Adipose tissue (tissue), 3 donors: ENCODE measurements around the gene ART3. TPM values are rescaled to one million over a fixed set of nuclear protein-coding genes. Genes with fewer than 3 reads are reported as not detected.
A peak's percentile ranks its signal among the peaks of the same experiment; 100 is the strongest.

ENCODE experiments used
- H3K27ac ChIP-seq: one replicate; pipeline ENCODE4 v1.5.1; 2013; ENCODE audit warnings: low read depth, low read length
- whole genome bisulfite sequencing, 3 donors: extraction: QIAGEN DNeasy Blood & Tissue Kit; methylation state at CpG; one replicate each; pipeline ENCODE4 v1.1.7; 2013; 5-methylcytosine and 5-hydroxymethylcytosine counted together
- polyA plus RNA-seq, 3 donors: library from polyadenylated mRNA; stranded (reverse); fragments of 200-250 nt; gene quantifications; one replicate each; pipeline ENCODE4 v1.2.3, GENCODE V29; 2013
- donor health status: healthy with polysubstance abuse.
- donor health status: Bipolar disorder and iron deficiency.
- donor health status: healthy.

The ART3 gene
- polyA plus RNA-seq, 3 donors: 0.15 to 0.63 TPM; not detected in 1

- H3K27ac ChIP-seq: no peak overlapping the region
- 97 to 98% (median 97%) methylated on average over 5 of the region's 5 CpGs for WGBS, 3 donors
Measured at GRCh38 chr4:76117536-76117935, 43.0 kb downstream of the ART3 start.

GRCh38 chr4:76120199-76120598, 45.7 kb downstream of the ART3 start:
- WGBS, 3 donors: 52 to 98% (median 92%) methylated on average over 4 of the region's 4 CpGs
- no peak overlapping the region for H3K27ac ChIP-seq

GRCh38 chr4:76125816-76126215, 51.3 kb downstream of the ART3 start:
- no peak overlapping the region for H3K27ac ChIP-seq

- no peak overlapping the region for H3K27ac ChIP-seq
- 95 to 98% (median 97%) methylated on average over 3 of the region's 3 CpGs for WGBS, 3 donors
Measured at GRCh38 chr4:76127754-76128153, 53.2 kb downstream of the ART3 start.

- H3K27ac ChIP-seq: no peak overlapping the region
- 91 to 98% (median 97%) methylated on average over 3 of the region's 3 CpGs for WGBS, 3 donors
Measured at GRCh38 chr4:76141241-76141640, 66.7 kb downstream of the ART3 start.

GRCh38 chr4:76144546-76144945, 70.0 kb downstream of the ART3 start:
- no peak overlapping the region for H3K27ac ChIP-seq

GRCh38 chr4:76147454-76148141, 73.1 kb downstream of the ART3 start:
- 0 to 1% (median 0%) methylated on average over 31 of the region's 31 CpGs for WGBS, 3 donors
- peak overlapping the region; percentile 1 for H3K27ac ChIP-seq

GRCh38 chr4:76148142-76148865, 73.8 kb downstream of the ART3 start, which contains the start of gene NUP54:
Gene NUP54 (minus strand): TSS chr4:76148397. CDS start chr4:76148374, 23 bp downstream.
- WGBS, 3 donors: 0 to 1% (median 0%) methylated on average over 47 of the region's 47 CpGs
- H3K27ac ChIP-seq: peak within 1 kb of the TSS; percentile 1

- 66 to 93% (median 93%) methylated on average over 2 of the region's 2 CpGs for WGBS, 3 donors
- no peak overlapping the region for H3K27ac ChIP-seq
Measured at GRCh38 chr4:76153356-76153755, 78.8 kb downstream of the ART3 start.

- 66 to 92% (median 86%) methylated on average over 3 of the region's 3 CpGs for WGBS, 3 donors
- no peak overlapping the region for H3K27ac ChIP-seq
Measured at GRCh38 chr4:76155979-76156378, 81.5 kb downstream of the ART3 start.

GRCh38 chr4:76156635-76157034, 82.1 kb downstream of the ART3 start:
- 6 to 10% (median 9%) methylated on average over 2 of the region's 2 CpGs for WGBS, 3 donors
- H3K27ac ChIP-seq: no peak overlapping the region

GRCh38 chr4:76160355-76160754, 85.8 kb downstream of the ART3 start:
- 13 to 46% (median 35%) methylated on average over 2 of the region's 2 CpGs for WGBS, 3 donors
- no peak overlapping the region for H3K27ac ChIP-seq

Other genes with a start within 250 kb of the ART3 start
- gene PPEF2, start 172.3 kb upstream of the ART3 start, polyA plus RNA-seq: not detected
- 10 to 100 TPM in 2 of 3 donors, 1 to 10 TPM in 1; 8.0 to 23.8 (median 11.2) TPM for gene NAAA, start 133.7 kb upstream of the ART3 start, polyA plus RNA-seq
- gene SDAD1, start 83.8 kb upstream of the ART3 start, polyA plus RNA-seq: 10 to 100 TPM; 12.4 to 17.4 (median 15.1) TPM
- under 1 TPM in 2 of 3 donors, not detected in 1; 0.14 to 0.24 TPM for gene CXCL9, start 67.2 kb upstream of the ART3 start, polyA plus RNA-seq
- gene CXCL10, start 51.2 kb upstream of the ART3 start, polyA plus RNA-seq: under 1 TPM; 0.34 to 0.51 (median 0.45) TPM
- 1 to 10 TPM in 1 of 3 donors, under 1 TPM in 1, not detected in 1; 0.06 to 1.8 TPM for gene CXCL11, start 38.6 kb upstream of the ART3 start, polyA plus RNA-seq
- gene NUP54, start 73.7 kb downstream of the ART3 start, polyA plus RNA-seq: 10 to 100 TPM; 14.0 to 29.8 (median 20.7) TPM
- gene SCARB2, start 139.1 kb downstream of the ART3 start, polyA plus RNA-seq: 10 to 100 TPM; 38.5 to 64.8 (median 63.9) TPM
- 1 to 10 TPM; 3.3 to 9.0 (median 8.4) TPM for gene FAM47E, start 177.0 kb downstream of the ART3 start, polyA plus RNA-seq
- gene STBD1, start 232.0 kb downstream of the ART3 start, polyA plus RNA-seq: 10 to 100 TPM; 11.6 to 64.7 (median 17.5) TPM